C4-2B (cell line): ENCODE results near the gene TMTC1.

Source experiments
- CTCF ChIP-seq: fragments of 450-650 bp; conservative IDR thresholded peaks from 2 replicates; pipeline ENCODE4 v1.5.1; 2017; ENCODE audit warnings: mild to moderate bottlenecking
- ZFX ChIP-seq: fragments of 450-650 bp; IDR thresholded peaks from 2 replicates; pipeline ENCODE4 v1.6.1; 2017

GRCh38 chr12:29799591-29799990 is 15.8 kb upstream of the TMTC1 start:
- TF ChIP-seq CTCF (no peak), ZFX (no peak)
